GM23248 (cell line): Measurements from ENCODE around the gene CSNK1G2. TPM values are rescaled to one million over a fixed set of nuclear protein-coding genes. Genes with fewer than 3 reads are reported as not detected.

Experiments
- DNase-seq: peaks from one replicate; pipeline ENCODE4 v3.0.0-alpha.2; 2015
- H2AFZ ChIP-seq: fragments of 200-600 bp; sonication (generic); 2 replicates; pipeline ENCODE4 v1.6.1; 2016; ENCODE audit warnings: antibody characterized with exemption
- H3F3A ChIP-seq: fragments of 200-600 bp; sonication (generic); 2 replicates; pipeline ENCODE4 v1.6.1; 2016; ENCODE audit warnings: mild to moderate bottlenecking, antibody characterized with exemption, mixed run types; ENCODE audit not compliant: insufficient read depth
- H3K27ac ChIP-seq: fragments of 200-600 bp; sonication (generic); 2 replicates; pipeline ENCODE4 v1.5.1; 2016; ENCODE audit warnings: mild to moderate bottlenecking
- H3K27me3 ChIP-seq: fragments of 200-600 bp; sonication (generic); replicated peaks from 2 replicates; pipeline ENCODE4 v1.6.1; 2016; ENCODE audit warnings: mild to moderate bottlenecking; ENCODE audit not compliant: insufficient read depth
- H3K36me3 ChIP-seq: fragments of 200-600 bp; sonication (generic); 2 replicates; pipeline ENCODE4 v1.6.1; 2016; ENCODE audit warnings: low read depth, mild to moderate bottlenecking
- H3K4me1 ChIP-seq: fragments of 200-600 bp; sonication (generic); 2 replicates; pipeline ENCODE4 v1.6.1; 2016; ENCODE audit warnings: mild to moderate bottlenecking; ENCODE audit not compliant: insufficient read depth
- H3K4me2 ChIP-seq: fragments of 200-600 bp; sonication (generic); one replicate; pipeline ENCODE4 v1.6.1; 2016; ENCODE audit warnings: mild to moderate bottlenecking; ENCODE audit not compliant: unreplicated experiment
- H3K4me3 ChIP-seq: fragments of 200-600 bp; sonication (generic); 2 replicates; pipeline ENCODE4 v1.5.1; 2016; ENCODE audit warnings: mild to moderate bottlenecking
- H3K79me2 ChIP-seq: fragments of 200-600 bp; sonication (generic); 2 replicates; pipeline ENCODE4 v1.6.1; 2016; ENCODE audit warnings: mild to moderate bottlenecking; ENCODE audit not compliant: insufficient read depth
- H3K9ac ChIP-seq: fragments of 200-600 bp; sonication (generic); 2 replicates; pipeline ENCODE4 v1.6.1; 2016; ENCODE audit warnings: mild to moderate bottlenecking
- H3K9me2 ChIP-seq: fragments of 200-600 bp; sonication (generic); 2 replicates; pipeline ENCODE4 v1.6.1; 2016; ENCODE audit warnings: mixed run types, mild to moderate bottlenecking, moderate library complexity; ENCODE audit not compliant: insufficient read depth
- H3K9me3 ChIP-seq: fragments of 200-600 bp; sonication (generic); one replicate; pipeline ENCODE4 v1.6.1; 2017; ENCODE audit warnings: low read depth
- H4K20me1 ChIP-seq: fragments of 200-600 bp; sonication (generic); 2 replicates; pipeline ENCODE4 v1.6.0; 2016; ENCODE audit not compliant: insufficient read depth
- EZH2 ChIP-seq: fragments of 200-600 bp; sonication (generic); IDR thresholded peaks from 2 replicates; pipeline ENCODE4 v1.6.1; 2018; ENCODE audit warnings: antibody characterized with exemption, mild to moderate bottlenecking; ENCODE audit not compliant: insufficient read depth, poor library complexity, severe bottlenecking
- EZH2phosphoT487 ChIP-seq: fragments of 200-600 bp; sonication (generic); IDR thresholded peaks from 2 replicates; pipeline ENCODE4 v1.6.1; 2018; ENCODE audit warnings: antibody characterized with exemption, moderate library complexity, mild to moderate bottlenecking, low read depth; ENCODE audit not compliant: insufficient read depth
- WGBS, 2 experiments: methylation state at CpG; one replicate each; pipeline ENCODE4 v1.1.6; 2015 to 2017; ENCODE audit warnings: low lambda C conversion rate in 2 of 2, low coverage in 1 of 2; ENCODE audit errors: missing lambda C conversion rate in 2 of 2; 5-methylcytosine and 5-hydroxymethylcytosine counted together
- in situ Hi-C: fragments of 300-500 bp; cut with MboI; formaldehyde crosslinking; loops from 2 replicates; pipeline ENCODE4 v1.15.0; 2020
- polyA plus RNA-seq: library from polyadenylated mRNA; unstranded; fragments of >200 nt; fragmentation: Nextera tagmentation; extraction: Ambion mirVana; gene quantifications from 2 replicates; pipeline ENCODE4 v1.2.1, GENCODE V29; 2016
- total RNA-seq: library from RNA; depleted of rRNA; stranded (reverse); fragments of >200 nt; shearing (Covaris generic); gene quantifications from 2 replicates; pipeline ENCODE4 v1.2.3, GENCODE V29; 2014

Gene CSNK1G2
- total and polyA plus RNA-seq, 2 experiments from 2014 or later: 9.5 to 76.6 TPM

GRCh38 chr19:1950640-1951039, 9.7 kb downstream of the CSNK1G2 start:
- Histone ChIP-seq H3K9me2 (no peaks in the 10 kb centered on the region), H3F3A (no peaks in the 10 kb centered on the region), H3K4me1 (no peaks in the 10 kb centered on the region), H3K4me2 (no peak overlapping the region), H3K9me3 (no peaks in the 10 kb centered on the region), H4K20me1 (no peaks in the 10 kb centered on the region), H3K36me3 (no peaks in the 10 kb centered on the region), H3K9ac (no peak overlapping the region), H3K27me3 (no peaks in the 10 kb centered on the region), H2AFZ (no peak overlapping the region), H3K79me2 (peaks cover 99% of the 10 kb centered on the region), H3K27ac (no peak overlapping the region), H3K4me3 (no peak overlapping the region)
- no peak for DNase-seq
- TF ChIP-seq EZH2 (no peak), EZH2phosphoT487 (no peak)
- WGBS, 2 experiments: 91 to 94% methylated on average over 12 to 16 of the region's 16 CpGs
- in situ Hi-C loops: no loop called here

DNA sequence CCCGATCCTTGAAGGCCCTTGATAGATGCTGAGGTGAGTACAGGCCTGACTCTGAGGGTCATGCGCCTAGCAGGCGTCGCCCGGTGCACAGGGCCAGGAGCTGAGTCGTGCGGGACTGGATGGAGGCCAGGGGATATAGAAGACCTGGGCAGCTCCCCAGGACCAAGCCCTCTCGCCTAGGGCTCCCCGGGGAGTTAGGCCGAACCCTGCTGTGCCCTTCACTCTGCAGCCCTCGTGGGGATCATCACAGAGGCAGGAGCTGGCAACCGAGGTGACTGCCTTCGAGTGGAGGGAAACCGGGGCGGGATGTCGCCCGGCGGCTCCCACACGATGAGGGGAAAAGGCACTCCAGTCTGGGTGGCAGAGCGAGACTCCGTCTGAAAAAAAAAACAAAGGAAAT, 11.7 kb downstream of the CSNK1G2 start:
- Histone ChIP-seq H3K4me3 (no peak overlapping the region), H3K9me3 (no peaks in the 10 kb centered on the region), H3K36me3 (no peaks in the 10 kb centered on the region), H3K27me3 (no peaks in the 10 kb centered on the region), H4K20me1 (no peaks in the 10 kb centered on the region), H3K9me2 (no peaks in the 10 kb centered on the region), H3K4me1 (no peaks in the 10 kb centered on the region), H3F3A (no peaks in the 10 kb centered on the region), H3K9ac (no peak overlapping the region), H2AFZ (no peak overlapping the region), H3K4me2 (no peak overlapping the region), H3K79me2 (peaks cover 99% of the 10 kb centered on the region), H3K27ac (no peak overlapping the region)
- WGBS, 2 experiments: 85% methylated on average over 21 of the region's 21 CpGs
- in situ Hi-C loops: no loop called here
- TF ChIP-seq EZH2phosphoT487: no peak
- no peak for TF ChIP-seq EZH2
- peak; percentile 43 for DNase-seq

- Histone ChIP-seq H3K9ac (no peak overlapping the region), H3F3A (no peaks in the 10 kb centered on the region), H3K4me3 (no peak overlapping the region), H3K79me2 (peaks cover 99% of the 10 kb centered on the region), H3K27me3 (no peaks in the 10 kb centered on the region), H3K9me3 (no peaks in the 10 kb centered on the region), H4K20me1 (no peaks in the 10 kb centered on the region), H3K36me3 (no peaks in the 10 kb centered on the region), H3K9me2 (no peaks in the 10 kb centered on the region), H3K27ac (no peak overlapping the region), H3K4me2 (no peak overlapping the region), H3K4me1 (no peaks in the 10 kb centered on the region), H2AFZ (no peak overlapping the region)
- TF ChIP-seq EZH2 (no peak), EZH2phosphoT487 (no peak)
- no peak for DNase-seq
- in situ Hi-C loops: no loop called here
- WGBS, 2 experiments: 88 to 93% methylated on average over 18 to 19 of the region's 19 CpGs
These were observed 12.1 kb downstream of the CSNK1G2 start for GRCh38 chr19:1953037-1953436.

DNA sequence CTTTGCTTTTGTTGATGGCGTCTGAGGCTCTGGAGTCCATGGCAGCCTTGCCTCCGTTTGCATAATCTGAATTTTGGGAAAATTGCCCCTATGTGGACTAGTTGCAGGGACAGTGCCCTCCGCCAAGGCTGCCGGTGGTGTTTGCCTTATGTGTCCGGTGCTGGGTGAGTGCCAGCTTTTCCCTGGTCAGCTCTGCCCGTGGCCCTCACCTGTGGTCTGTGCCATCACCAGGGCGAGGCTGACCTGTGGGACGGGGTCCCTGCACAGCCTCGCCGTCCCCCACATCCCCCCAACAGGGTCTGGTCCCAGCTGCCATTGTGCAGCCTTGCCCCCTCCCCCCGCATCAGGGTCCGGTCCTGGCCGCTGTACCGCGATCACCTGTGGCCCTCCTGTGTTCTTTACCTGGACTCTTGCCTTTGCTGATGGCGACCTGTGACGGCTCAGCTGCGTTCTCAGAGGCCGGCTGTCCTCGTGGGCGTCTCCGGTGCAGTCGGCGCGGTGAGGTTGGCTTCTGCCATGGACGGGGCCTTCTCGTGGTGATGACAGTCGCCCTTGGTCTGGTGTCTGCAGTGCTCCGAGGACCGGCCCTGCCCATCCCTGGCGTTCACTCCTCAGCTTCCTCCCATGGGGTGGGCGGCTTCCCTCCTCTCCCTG, 12.6 kb downstream of the CSNK1G2 start:
- no peak overlapping the region for H2AFZ ChIP-seq
- H3K27me3 ChIP-seq: no peaks in the 10 kb centered on the region
- no peaks in the 10 kb centered on the region for H3K9me3 ChIP-seq
- no peak overlapping the region for H3K9ac ChIP-seq
- DNase-seq: no peak
- no peak overlapping the region for H3K4me2 ChIP-seq
- H3K9me2 ChIP-seq: no peaks in the 10 kb centered on the region
- H3K79me2 ChIP-seq: peaks cover 95% of the 10 kb centered on the region
- no peak overlapping the region for H3K27ac ChIP-seq
- 92 to 93% methylated on average over 32 of the region's 32 CpGs for WGBS, 2 experiments
- no peaks in the 10 kb centered on the region for H3F3A ChIP-seq
- no peaks in the 10 kb centered on the region for H3K4me1 ChIP-seq
- in situ Hi-C loops: no loop called here
- H3K36me3 ChIP-seq: no peaks in the 10 kb centered on the region
- no peak overlapping the region for H3K4me3 ChIP-seq
- TF ChIP-seq EZH2: no peak
- TF ChIP-seq EZH2phosphoT487: no peak
- no peaks in the 10 kb centered on the region for H4K20me1 ChIP-seq
